ENCODE data around the gene CALD1. TPM values are rescaled to one million over a fixed set of nuclear protein-coding genes. Genes with fewer than 3 reads are reported as not detected.
A peak's percentile ranks its signal among the peaks of the same experiment; 100 is the strongest.

Gene CALD1
- total RNA-seq, 2 donors from 2014 or later = 57.0 to 72.6 TPM

DNA sequence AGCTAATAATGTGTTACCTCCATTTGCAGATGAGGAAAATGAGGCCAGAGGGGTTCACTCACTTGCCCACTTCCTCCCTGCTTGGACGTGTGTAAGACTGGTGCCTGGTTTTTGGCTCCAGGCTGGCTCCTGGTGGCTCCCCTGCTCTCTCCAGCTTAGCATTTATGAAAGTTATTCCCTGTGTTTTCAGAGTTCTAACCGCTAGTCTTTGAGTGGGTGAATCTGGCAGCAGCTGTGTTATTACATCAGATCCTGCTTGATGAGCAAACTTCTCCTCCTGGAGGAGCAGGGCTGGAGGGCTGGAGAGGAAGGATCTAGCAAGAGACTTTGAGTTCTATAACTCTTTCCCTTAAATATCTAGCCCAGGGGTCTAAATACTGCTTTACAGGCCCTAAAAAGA is 125.9 kb downstream of the CALD1 start:
- H3K36me3 ChIP-seq (replicated peaks in 1 of 2; ENCODE audit: insufficient read depth in 1 of 2, low read depth in 2 of 2) = no peaks in the 10 kb centered on the region
- peak; percentile 40 for ATAC-seq
- no peaks in the 10 kb centered on the region for H3K27me3 ChIP-seq
- intact Hi-C loops (cut with DNase I) = no loop called here
- no peak for TF ChIP-seq POLR2A (IDR thresholded peaks at IDR 0.05)
- TF ChIP-seq, protein P1, sequence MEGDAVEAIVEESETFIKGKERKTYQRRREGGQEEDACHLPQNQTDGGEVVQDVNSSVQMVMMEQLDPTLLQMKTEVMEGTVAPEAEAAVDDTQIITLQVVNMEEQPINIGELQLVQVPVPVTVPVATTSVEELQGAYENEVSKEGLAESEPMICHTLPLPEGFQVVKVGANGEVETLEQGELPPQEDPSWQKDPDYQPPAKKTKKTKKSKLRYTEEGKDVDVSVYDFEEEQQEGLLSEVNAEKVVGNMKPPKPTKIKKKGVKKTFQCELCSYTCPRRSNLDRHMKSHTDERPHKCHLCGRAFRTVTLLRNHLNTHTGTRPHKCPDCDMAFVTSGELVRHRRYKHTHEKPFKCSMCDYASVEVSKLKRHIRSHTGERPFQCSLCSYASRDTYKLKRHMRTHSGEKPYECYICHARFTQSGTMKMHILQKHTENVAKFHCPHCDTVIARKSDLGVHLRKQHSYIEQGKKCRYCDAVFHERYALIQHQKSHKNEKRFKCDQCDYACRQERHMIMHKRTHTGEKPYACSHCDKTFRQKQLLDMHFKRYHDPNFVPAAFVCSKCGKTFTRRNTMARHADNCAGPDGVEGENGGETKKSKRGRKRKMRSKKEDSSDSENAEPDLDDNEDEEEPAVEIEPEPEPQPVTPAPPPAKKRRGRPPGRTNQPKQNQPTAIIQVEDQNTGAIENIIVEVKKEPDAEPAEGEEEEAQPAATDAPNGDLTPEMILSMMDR (IDR thresholded peaks at IDR 0.05) = no peak
- no peaks in the 10 kb centered on the region for H3K9me3 ChIP-seq
- no peak overlapping the region for H3K4me3 ChIP-seq
- peaks cover 4% of the 10 kb centered on the region for H3K4me1 ChIP-seq
- WGBS, 2 donors = 67 to 82% methylated on average over 2 of the region's 2 CpGs
- DNase-seq = peak; percentile 18 to 42 (median 28)
- no peak overlapping the region for H3K27ac ChIP-seq

DNA sequence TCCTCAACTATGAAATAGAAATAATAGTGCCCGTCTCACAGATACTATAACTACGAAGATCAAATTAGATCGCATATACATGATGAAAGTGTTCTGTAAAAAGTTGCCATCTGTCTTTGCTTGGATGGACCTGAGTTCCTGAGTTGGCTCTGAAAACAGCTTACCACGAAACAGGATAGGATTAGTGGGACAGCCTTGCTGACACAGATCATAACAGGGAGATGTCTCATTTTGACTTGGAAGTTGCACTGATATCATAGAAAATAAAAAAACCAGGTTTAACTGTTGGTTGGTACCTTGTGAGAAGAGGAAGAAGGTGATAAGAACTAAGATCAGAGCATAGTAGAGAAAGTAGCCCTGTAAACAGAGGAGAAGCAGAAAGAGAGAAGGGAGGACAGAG is 127.6 kb downstream of the CALD1 start:
- Histone ChIP-seq H3K4me3 (no peak overlapping the region), H3K4me1 (peaks cover 17% of the 10 kb centered on the region), H3K27ac (no peak overlapping the region), H3K36me3 (replicated peaks in 1 of 2; ENCODE audit: insufficient read depth in 1 of 2, low read depth in 2 of 2) (no peaks in the 10 kb centered on the region), H3K9me3 (no peaks in the 10 kb centered on the region), H3K27me3 (no peaks in the 10 kb centered on the region)
- DNase-seq (no peak), ATAC-seq (no peak)
- TF ChIP-seq, protein P1 (IDR thresholded peaks at IDR 0.05) = no peak
- TF ChIP-seq POLR2A (IDR thresholded peaks at IDR 0.05) = no peak
- WGBS, 2 donors = 87 to 95% methylated on average over 4 of the region's 4 CpGs
- intact Hi-C loops (cut with DNase I) = no loop called here

GRCh38 chr7:134907639-134908038 is 128.2 kb downstream of the CALD1 start:
- Histone ChIP-seq H3K9me3 (no peaks in the 10 kb centered on the region), H3K4me3 (no peak overlapping the region), H3K4me1 (peaks cover 17% of the 10 kb centered on the region), H3K27me3 (no peaks in the 10 kb centered on the region), H3K36me3 (replicated peaks in 1 of 2; ENCODE audit: insufficient read depth in 1 of 2, low read depth in 2 of 2) (no peaks in the 10 kb centered on the region), H3K27ac (no peak overlapping the region)
- intact Hi-C loops (cut with DNase I) = no loop called here
- DNase-seq = no peak
- ATAC-seq = no peak
- TF ChIP-seq, protein P1 (IDR thresholded peaks at IDR 0.05) = no peak
- TF ChIP-seq POLR2A (IDR thresholded peaks at IDR 0.05) = no peak
- WGBS, 2 donors = 57 to 66% methylated on average over 6 of the region's 6 CpGs

DNA sequence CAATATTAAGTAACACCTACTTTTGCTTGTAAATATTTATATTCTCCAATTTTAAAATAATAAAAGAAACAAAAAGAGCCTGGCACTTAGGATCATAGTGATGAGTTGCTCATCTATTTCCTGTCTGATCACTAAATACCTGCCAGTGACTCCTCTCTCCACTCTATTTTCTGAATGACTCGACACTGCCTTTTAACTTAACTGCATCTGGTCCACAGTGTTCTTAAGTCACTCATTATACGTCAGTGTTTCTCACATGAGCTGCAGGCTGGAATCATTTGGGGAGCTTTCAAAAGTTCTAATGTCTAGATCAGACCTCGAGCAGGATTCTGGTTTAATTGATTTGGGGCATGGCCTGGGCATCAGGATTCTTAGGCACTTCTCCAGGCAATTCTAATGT is 128.9 kb downstream of the CALD1 start:
- H3K27ac ChIP-seq = no peak overlapping the region

More for the DNA sequence above, 128.9 kb downstream of the CALD1 start:
- no peak overlapping the region for H3K4me3 ChIP-seq
- intact Hi-C loops (cut with DNase I) = no loop called here
- peaks cover 17% of the 10 kb centered on the region for H3K4me1 ChIP-seq
- 78 to 81% methylated on average over 3 of the region's 3 CpGs for WGBS, 2 donors
- H3K36me3 ChIP-seq (replicated peaks in 1 of 2; ENCODE audit: insufficient read depth in 1 of 2, low read depth in 2 of 2) = no peaks in the 10 kb centered on the region
- H3K27me3 ChIP-seq = no peaks in the 10 kb centered on the region
- no peak for DNase-seq
- no peaks in the 10 kb centered on the region for H3K9me3 ChIP-seq
- ATAC-seq = no peak
- TF ChIP-seq POLR2A (IDR thresholded peaks at IDR 0.05) = no peak
- TF ChIP-seq, protein P1 (IDR thresholded peaks at IDR 0.05) = no peak

Data from body of pancreas (tissue), 4 donors.